H1 (cell line): Measurements from ENCODE around the gene TNIK. TPM values are rescaled to one million over a fixed set of nuclear protein-coding genes. Genes with fewer than 3 reads are reported as not detected.

Experiments
- BACH1 ChIP-seq: IDR thresholded peaks from 2 replicates; pipeline ENCODE4 v1.6.1; 2012; ENCODE audit warnings: low read length, improper control_type of control experiment
- FOSL1 ChIP-seq: IDR thresholded peaks from 2 replicates; pipeline ENCODE4 v1.6.1; 2011; ENCODE audit warnings: mild to moderate bottlenecking, low read depth, low read length, moderate library complexity; ENCODE audit not compliant: insufficient read depth
- polyA plus RNA-seq, 7 experiments: library from polyadenylated mRNA; depleted of rRNA in 3 of 7; stranded (reverse) in 5 of 7; unstranded in 2 of 7; fragments of >200 nt in 5 of 7; fragments of 200-250 nt in 2 of 7; gene quantifications; 1 replicate in 5 of 7; 2 replicates in 1 of 7; 4 replicates in 1 of 7; pipeline versions ENCODE4 v1.2.1 to v1.2.3, GENCODE V29; 2011 to 2013; ENCODE audit warnings: missing spikeins in 2 of 7, mixed read lengths in 2 of 7
- total RNA-seq: library from RNA; stranded (reverse); fragmentation: NEBNext Ultra II Directional; extraction: Animal tissue kit (Norgen Biotek cat#: 25700); gene quantifications from 2 replicates; pipeline ENCODE4 v1.2.1, GENCODE V29; 2021
- TF ChIP-seq, protein P1 (sequence below): IDR thresholded peaks from 2 replicates; pipeline ENCODE4 v1.6.1; 2011; ENCODE audit warnings: low read depth, mild to moderate bottlenecking, low read length; ENCODE audit not compliant: insufficient read depth

The TNIK gene
- total and polyA plus RNA-seq, 2 of the 8 experiments (the other 6 are each of a cell fraction or from before 2014, with no cell fraction given): 7.4 to 42.0 TPM

DNA sequence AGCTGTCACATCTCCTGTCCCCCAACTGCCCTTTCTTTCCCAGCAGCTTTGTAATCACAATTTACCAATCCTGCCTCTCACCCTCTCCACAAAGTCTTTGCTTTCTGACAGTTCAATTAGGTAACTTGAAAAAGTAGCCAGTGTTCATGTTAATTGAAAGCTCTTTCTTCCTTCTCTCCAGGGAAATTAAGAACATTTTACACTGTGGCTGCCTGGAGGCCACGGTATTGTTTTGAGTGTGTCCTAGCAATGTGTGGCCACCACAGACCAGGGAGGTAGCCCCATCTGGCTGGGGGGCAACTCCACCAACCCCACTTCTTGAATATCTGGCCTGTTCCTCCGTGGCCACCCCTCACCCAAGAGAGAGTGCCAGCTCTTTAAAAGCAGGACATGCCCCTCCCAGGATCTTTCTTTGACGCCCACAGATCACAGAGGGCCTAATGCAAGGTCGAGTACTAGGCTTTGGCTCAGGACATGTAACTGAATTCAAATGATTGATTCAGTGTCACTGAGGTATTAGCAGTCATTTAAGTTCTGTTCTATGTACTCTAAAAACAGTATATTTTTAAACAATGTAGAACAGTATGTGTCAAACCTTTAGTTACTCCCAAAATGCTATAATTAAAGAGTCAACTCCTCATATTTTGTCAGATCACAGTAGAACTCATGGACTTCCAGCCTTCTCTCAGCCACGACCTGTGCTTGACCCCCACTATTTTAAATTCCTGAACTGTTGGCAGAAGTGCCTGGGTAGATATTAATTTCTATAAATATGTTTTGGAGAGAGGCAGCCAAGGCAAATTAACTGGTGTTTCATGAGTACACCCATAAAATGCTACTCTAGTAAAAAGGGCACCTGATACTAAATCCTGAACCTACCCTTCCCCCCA, 164.5 kb downstream of the TNIK start (continued):
- TF ChIP-seq, protein P1, sequence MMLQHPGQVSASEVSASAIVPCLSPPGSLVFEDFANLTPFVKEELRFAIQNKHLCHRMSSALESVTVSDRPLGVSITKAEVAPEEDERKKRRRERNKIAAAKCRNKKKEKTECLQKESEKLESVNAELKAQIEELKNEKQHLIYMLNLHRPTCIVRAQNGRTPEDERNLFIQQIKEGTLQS: no peak
- TF ChIP-seq FOSL1: no peak
- no peak for TF ChIP-seq BACH1
